ENCODE data around the gene YJEFN3. TPM values are rescaled to one million over a fixed set of nuclear protein-coding genes. Genes with fewer than 3 reads are reported as not detected.

The YJEFN3 gene
- polyA plus RNA-seq, 1 donor (not counting 4 experiments of a cell fraction or from before 2014, with no cell fraction given), result 1.2 TPM

DNA sequence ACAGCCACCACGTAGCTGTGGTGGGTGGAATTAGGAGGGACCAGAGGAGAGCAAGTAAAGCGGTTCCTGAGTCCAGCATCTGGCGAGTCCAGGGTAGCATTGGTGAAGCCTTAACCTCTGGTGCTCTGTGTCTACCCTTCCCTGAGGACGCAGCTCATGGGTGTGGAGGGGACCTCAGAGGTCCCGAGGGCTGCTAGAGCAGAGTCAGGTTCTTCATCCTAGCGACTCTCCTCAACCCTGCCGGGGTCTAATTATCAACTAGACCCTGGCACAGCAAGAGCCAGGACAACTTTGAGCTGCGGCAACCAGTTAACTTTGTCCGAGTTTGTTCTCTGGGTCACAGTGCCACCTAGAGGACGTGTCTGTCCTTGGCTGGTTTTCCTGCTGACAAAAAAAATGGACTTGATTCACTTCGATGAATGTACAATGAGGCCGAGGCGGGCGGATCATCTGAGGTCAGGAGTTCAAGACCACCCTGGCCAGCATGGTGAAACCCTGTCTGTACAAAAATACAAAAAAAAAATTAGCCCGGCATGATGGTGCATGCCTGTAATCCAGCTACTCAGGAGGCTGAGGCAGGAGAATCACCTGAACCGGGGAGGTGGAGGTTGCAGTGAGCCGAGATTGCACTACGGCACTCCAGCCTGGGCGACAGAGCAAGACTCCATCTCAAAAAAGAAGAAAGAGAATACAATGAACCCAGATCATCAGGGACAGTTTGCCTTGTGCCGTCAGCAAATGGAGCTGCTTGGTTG lies 38.3 kb upstream of the YJEFN3 start:
- peak overlapping the region; percentile 85 for H3K27ac ChIP-seq (ENCODE audit: control insufficient read depth, insufficient read depth, low read length)
- H3K79me2 ChIP-seq (ENCODE audit: control insufficient read depth, insufficient read depth, low read length), result peaks cover 55% of the 10 kb centered on the region
- H3K27me3 ChIP-seq (ENCODE audit: control insufficient read depth, extremely low read depth, insufficient read depth, low read length), result no peaks in the 10 kb centered on the region
- H3K4me2 ChIP-seq (ENCODE audit: control insufficient read depth, extremely low read depth, insufficient read depth, low read depth, low read length), result peak overlapping the region; percentile 77
- TF ChIP-seq, protein P1, sequence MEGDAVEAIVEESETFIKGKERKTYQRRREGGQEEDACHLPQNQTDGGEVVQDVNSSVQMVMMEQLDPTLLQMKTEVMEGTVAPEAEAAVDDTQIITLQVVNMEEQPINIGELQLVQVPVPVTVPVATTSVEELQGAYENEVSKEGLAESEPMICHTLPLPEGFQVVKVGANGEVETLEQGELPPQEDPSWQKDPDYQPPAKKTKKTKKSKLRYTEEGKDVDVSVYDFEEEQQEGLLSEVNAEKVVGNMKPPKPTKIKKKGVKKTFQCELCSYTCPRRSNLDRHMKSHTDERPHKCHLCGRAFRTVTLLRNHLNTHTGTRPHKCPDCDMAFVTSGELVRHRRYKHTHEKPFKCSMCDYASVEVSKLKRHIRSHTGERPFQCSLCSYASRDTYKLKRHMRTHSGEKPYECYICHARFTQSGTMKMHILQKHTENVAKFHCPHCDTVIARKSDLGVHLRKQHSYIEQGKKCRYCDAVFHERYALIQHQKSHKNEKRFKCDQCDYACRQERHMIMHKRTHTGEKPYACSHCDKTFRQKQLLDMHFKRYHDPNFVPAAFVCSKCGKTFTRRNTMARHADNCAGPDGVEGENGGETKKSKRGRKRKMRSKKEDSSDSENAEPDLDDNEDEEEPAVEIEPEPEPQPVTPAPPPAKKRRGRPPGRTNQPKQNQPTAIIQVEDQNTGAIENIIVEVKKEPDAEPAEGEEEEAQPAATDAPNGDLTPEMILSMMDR (optimal IDR thresholded peaks at IDR 0.05 in 1 of 3, IDR thresholded peaks at IDR 0.05 in 1 of 3, conservative IDR thresholded peaks at IDR 0.05 in 1 of 3; ENCODE audit: extremely low read depth in 1 of 3, insufficient read depth in 2 of 3, low read length in 3 of 3), result peak; percentile 74 to 90 (median 78)
- no peak for TF ChIP-seq EZH2 (IDR thresholded peaks at IDR 0.05; ENCODE audit: low read length)
- no peaks in the 10 kb centered on the region for H4K20me1 ChIP-seq (ENCODE audit: control insufficient read depth, extremely low read depth, insufficient read depth, low read length)
- H3K36me3 ChIP-seq (ENCODE audit: control insufficient read depth in 2 of 2, extremely low read depth in 1 of 2, insufficient read depth in 2 of 2, low read length in 2 of 2), result peaks cover 28 to 33% of the 10 kb centered on the region in 2 experiments
- peak overlapping the region; percentile 75 for H3K9ac ChIP-seq (ENCODE audit: control insufficient read depth, extremely low read depth, insufficient read depth, low read length)
- peak overlapping the region in 1 of 3 experiments; percentile 1 for H3K4me3 ChIP-seq (ENCODE audit: control insufficient read depth in 2 of 3, extremely low read depth in 1 of 3, insufficient read depth in 2 of 3, low read depth in 1 of 3, low read length in 3 of 3)
- peaks cover 49% of the 10 kb centered on the region for H3K4me1 ChIP-seq (ENCODE audit: control insufficient read depth, extremely low read depth, insufficient read depth, low read length)
- DNase-seq (ENCODE audit: low read depth, low spot score) (peak; percentile 41), FAIRE-seq (peak; percentile 71)
- H3K9me3 ChIP-seq (ENCODE audit: control insufficient read depth, low read depth, low read length), result no peaks in the 10 kb centered on the region
- dilution Hi-C loops (cut with MboI; ENCODE audit: extremely low pct_ligation_motif_present, low sequenced_read_pairs), result no loop called here
- no peaks in the 10 kb centered on the region for H3K9me1 ChIP-seq (ENCODE audit: control insufficient read depth, extremely low read depth, insufficient read depth, low read length)
- no peak overlapping the region for H2AFZ ChIP-seq (ENCODE audit: control insufficient read depth, low read length)

DNA sequence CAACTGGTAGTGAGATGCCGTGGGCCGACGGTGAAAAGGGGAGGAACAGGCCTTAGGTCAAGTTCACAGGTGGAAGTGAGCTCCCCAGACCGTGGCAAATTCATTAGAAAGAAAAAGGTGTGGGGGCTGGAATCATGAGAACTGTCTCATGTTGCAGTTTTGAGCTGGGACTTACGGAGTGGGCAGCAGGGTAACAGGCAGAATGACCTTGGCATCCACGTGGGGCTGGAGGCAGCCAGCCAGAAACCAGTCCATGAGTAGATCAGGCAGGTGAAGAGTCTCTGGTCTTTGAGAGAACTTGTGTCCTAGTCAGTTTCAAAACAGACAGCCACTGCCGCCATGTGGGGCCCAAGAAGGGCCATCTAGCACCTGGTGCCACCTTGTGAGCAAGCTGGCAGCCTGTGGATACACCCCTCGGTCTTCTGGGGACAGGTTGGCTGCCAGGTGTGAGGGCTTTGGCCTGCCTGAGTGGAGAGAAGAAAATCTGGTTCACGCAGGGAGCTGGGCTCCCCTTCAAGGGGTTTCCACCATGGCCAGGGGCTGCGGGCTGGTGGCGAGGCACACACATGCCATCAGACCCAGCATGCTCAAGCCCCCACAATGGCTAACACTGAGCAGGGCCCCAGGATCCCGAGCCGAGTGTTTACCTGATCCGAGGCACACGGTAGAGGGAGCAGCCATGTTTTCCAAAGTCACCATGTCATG lies 37.2 kb upstream of the YJEFN3 start:
- Histone ChIP-seq H4K20me1 (ENCODE audit: control insufficient read depth, extremely low read depth, insufficient read depth, low read length) (no peaks in the 10 kb centered on the region), H3K4me3 (ENCODE audit: control insufficient read depth in 2 of 3, extremely low read depth in 1 of 3, insufficient read depth in 2 of 3, low read depth in 1 of 3, low read length in 3 of 3) (no peak overlapping the region), H3K4me2 (ENCODE audit: control insufficient read depth, extremely low read depth, insufficient read depth, low read depth, low read length) (no peak overlapping the region), H3K36me3 (ENCODE audit: control insufficient read depth in 2 of 2, extremely low read depth in 1 of 2, insufficient read depth in 2 of 2, low read length in 2 of 2) (peaks cover 28 to 34% of the 10 kb centered on the region in 2 experiments), H3K27me3 (ENCODE audit: control insufficient read depth, extremely low read depth, insufficient read depth, low read length) (no peaks in the 10 kb centered on the region), H2AFZ (ENCODE audit: control insufficient read depth, low read length) (no peak overlapping the region), H3K79me2 (ENCODE audit: control insufficient read depth, insufficient read depth, low read length) (peaks cover 57% of the 10 kb centered on the region), H3K9me1 (ENCODE audit: control insufficient read depth, extremely low read depth, insufficient read depth, low read length) (no peaks in the 10 kb centered on the region), H3K9me3 (ENCODE audit: control insufficient read depth, low read depth, low read length) (no peaks in the 10 kb centered on the region), H3K27ac (ENCODE audit: control insufficient read depth, insufficient read depth, low read length) (no peak overlapping the region), H3K9ac (ENCODE audit: control insufficient read depth, extremely low read depth, insufficient read depth, low read length) (no peak overlapping the region), H3K4me1 (ENCODE audit: control insufficient read depth, extremely low read depth, insufficient read depth, low read length) (peaks cover 38% of the 10 kb centered on the region)
- TF ChIP-seq EZH2 (IDR thresholded peaks at IDR 0.05; ENCODE audit: low read length), result no peak
- TF ChIP-seq, protein P1 (optimal IDR thresholded peaks at IDR 0.05 in 1 of 3, IDR thresholded peaks at IDR 0.05 in 1 of 3, conservative IDR thresholded peaks at IDR 0.05 in 1 of 3; ENCODE audit: extremely low read depth in 1 of 3, insufficient read depth in 2 of 3, low read length in 3 of 3), result no peak
- FAIRE-seq, result no peak
- dilution Hi-C loops (cut with MboI; ENCODE audit: extremely low pct_ligation_motif_present, low sequenced_read_pairs), result no loop called here
- no peak for DNase-seq (ENCODE audit: low read depth, low spot score)
